HG02870 (cell line): ENCODE measurements around the gene TRPC1.
A peak's percentile ranks its signal among the peaks of the same experiment; 100 is the strongest.

Experiments
- ATAC-seq: cut with Tn5 transposase; IDR thresholded peaks from one replicate; pipeline ENCODE4 v1.9.1; 2021; ENCODE audit warnings: mild to moderate bottlenecking, moderate library complexity; ENCODE audit not compliant: unreplicated experiment

Gene TRPC1

GRCh38 chr3:142837526-142837925 is 113.7 kb downstream of the TRPC1 start:
- ATAC-seq = no peak

DNA sequence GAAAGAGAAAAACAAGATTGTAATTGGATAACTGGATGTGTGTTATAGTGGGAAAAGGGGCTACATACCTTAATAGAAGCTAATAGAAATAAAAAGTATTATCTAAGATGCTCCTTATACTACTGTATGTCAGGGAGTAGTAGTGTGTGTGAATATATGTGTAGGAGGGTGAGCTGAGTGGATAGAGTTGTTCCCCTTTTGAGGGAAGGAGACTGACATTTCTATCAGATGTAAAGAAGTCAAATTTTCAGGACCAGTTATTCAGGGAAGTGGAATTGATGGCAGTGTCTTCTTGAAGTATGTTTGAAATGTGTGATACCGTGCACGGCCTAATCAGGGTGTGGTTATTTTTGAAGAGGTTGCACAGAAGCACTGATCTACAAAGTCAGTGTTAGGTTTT is 116.0 kb downstream of the TRPC1 start:
- no peak for ATAC-seq

DNA sequence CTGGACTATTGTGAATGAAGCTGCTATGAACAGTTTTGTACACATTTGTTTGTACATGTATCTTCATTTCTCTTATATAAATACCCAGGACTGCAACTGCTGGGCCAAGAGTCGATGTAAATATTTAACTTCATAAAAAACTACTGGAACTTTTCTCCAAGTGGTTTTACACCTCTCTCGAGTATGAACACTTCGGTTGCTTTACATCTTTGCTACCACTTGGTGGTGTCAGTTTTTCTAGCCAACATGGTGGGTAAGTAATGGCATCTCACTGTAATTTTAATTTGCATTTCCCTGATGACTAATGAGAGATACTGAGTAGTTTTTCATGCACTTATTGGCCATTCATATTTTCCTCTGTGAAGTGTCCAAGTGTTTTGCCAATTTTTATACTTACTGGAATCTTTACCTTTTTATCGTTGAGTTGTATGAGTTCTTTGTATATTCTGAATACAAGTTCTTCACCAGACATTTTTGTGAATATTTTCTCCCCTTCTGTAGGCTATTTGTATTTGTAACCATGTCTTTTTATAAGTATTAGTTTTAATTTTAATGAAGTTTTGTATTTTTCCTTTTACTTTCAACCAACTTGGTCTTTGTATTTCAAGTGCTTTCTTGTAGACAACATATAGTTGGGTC is 120.6 kb downstream of the TRPC1 start:
- ATAC-seq = peak; percentile 54

GRCh38 chr3:142846779-142847577 is 123.1 kb downstream of the TRPC1 start:
- ATAC-seq = no peak

DNA sequence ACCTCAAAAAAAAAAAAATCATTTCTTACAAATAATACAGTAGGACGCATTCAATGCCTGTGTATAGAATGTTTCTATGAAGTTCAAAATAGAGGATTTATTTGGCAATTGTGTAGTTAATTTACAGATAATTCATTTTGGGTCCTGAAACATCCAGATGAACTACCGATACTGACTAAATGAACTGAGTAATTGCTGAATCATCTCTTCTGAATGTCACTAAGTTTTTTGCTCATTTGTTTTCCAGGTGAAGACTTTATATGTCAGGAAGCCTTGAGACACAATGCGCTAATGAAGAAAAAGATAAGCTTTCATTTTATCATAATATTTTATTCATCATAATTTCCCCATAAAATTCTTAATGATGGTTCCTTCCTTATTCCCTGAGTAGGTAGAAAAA is 125.3 kb downstream of the TRPC1 start:
- ATAC-seq = no peak

DNA sequence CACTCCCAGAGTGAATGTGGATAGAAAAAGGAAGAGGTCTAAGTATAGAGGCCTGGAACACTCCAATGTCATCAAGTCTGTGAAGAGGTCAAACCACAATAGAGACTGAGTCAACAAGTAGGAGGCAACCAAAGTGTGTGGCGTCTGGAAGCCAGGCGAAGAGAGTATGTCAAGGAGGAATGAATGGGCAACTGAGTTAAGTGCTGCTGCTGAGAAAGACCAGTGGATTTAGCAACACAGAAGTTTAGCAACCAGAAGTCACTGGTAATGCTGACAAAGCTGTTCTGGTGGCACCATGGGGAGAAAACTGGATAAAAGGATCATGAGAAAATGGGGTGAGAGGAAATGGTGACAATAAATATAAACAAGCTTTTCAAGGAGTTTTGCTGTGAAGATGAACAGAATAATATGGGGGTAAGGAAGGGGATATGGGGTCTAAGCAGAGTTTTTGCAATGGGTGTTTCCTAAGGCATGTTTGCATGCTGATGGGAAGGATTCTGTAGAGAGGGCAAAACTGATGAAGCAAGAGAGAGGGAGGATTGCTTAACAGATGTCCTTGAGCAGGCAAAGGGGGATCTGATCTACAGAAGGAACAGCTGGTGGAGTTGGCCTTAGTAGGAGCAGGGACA is 126.7 kb downstream of the TRPC1 start:
- ATAC-seq = no peak

- no peak for ATAC-seq
Observed at GRCh38 chr3:142852009-142852408, 128.2 kb downstream of the TRPC1 start.

DNA sequence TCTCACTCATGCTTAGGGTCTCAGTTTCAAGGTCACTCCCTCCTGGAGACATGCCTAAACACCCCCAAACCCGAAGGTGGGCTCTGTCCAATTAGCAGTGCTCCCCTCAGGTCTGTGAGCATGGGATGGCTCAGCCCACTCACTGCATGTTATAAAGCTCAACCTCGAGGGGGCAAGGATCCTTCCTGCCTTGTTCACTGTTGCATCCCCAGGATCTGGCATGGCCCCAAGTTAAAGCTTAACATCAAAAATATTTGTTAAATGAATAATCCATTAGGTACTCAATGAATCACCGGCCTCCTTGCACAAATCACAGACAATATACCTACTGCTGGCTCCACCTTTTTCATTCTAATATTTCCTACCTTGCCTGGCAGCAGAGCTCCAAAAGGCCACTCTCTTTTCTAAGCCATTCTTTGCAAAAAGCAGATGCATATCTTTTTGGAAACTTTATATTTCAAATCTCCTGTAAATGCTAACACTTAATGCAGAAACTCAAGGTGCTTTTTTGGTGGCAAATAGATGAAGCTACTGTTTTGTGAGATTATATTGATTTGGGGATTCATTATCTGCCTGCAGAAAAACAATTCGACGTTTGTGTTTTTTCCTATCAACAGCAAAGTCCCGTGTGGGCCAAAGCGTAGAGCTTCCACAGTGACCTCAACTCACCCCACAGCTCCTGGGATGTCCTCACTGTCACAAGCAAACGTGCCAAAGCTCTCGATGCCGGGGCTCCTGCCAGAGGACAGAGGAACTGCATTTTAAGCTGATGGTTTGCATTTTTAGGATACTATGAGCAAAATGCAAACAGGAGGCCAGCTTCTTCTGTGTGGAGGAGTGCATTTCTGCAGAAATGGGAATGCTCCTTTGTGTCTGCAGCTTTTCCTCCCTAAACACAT is 129.7 kb downstream of the TRPC1 start:
- ATAC-seq = no peak

- ATAC-seq = no peak
Observed at GRCh38 chr3:142857056-142857455, 133.2 kb downstream of the TRPC1 start.
